Endodermal cell (in vitro differentiated cells): ENCODE measurements around the gene NOTCH4. TPM values are rescaled to one million over a fixed set of nuclear protein-coding genes. Genes with fewer than 3 reads are reported as not detected.

Source experiments
- DNase-seq: peaks from one replicate; pipeline ENCODE4 v3.0.0-alpha.2; 2017
- H3K27ac ChIP-seq: 2 replicates; pipeline ENCODE4 v1.5.1; 2013; ENCODE audit warnings: mild to moderate bottlenecking, low read depth, low read length, moderate library complexity
- H3K27me3 ChIP-seq: 2 replicates; pipeline ENCODE4 v1.6.1; 2013; ENCODE audit warnings: mild to moderate bottlenecking, low read length, moderate library complexity; ENCODE audit not compliant: insufficient read depth, control insufficient read depth, poor library complexity, severe bottlenecking
- H3K36me3 ChIP-seq: 2 replicates; pipeline ENCODE4 v1.7.0; 2013; ENCODE audit warnings: mild to moderate bottlenecking, low read length, moderate library complexity; ENCODE audit not compliant: control insufficient read depth, insufficient read depth
- H3K4me1 ChIP-seq: one replicate; pipeline ENCODE4 v1.7.0; 2013; ENCODE audit warnings: low read length; ENCODE audit not compliant: control insufficient read depth, insufficient read depth
- H3K4me3 ChIP-seq: 2 replicates; pipeline ENCODE4 v1.5.1; 2013; ENCODE audit warnings: mild to moderate bottlenecking, low read length, moderate library complexity
- H3K9ac ChIP-seq: 2 replicates; pipeline ENCODE4 v1.6.1; 2013; ENCODE audit warnings: mild to moderate bottlenecking, low read length, moderate library complexity; ENCODE audit not compliant: poor library complexity, severe bottlenecking; ENCODE audit errors: extremely low read depth
- H3K9me3 ChIP-seq: 2 replicates; pipeline ENCODE4 v1.6.1; 2013; ENCODE audit warnings: mild to moderate bottlenecking, low read length, moderate library complexity; ENCODE audit not compliant: control insufficient read depth
- H3K27ac Mint-ChIP-seq: 2 replicates; pipeline ENCODE4 v1.8.0; 2020; ENCODE audit warnings: mixed read lengths
- H3K27me3 Mint-ChIP-seq: 2 replicates; pipeline ENCODE4 v1.8.0; 2021; ENCODE audit warnings: mild to moderate bottlenecking, mixed read lengths; ENCODE audit not compliant: insufficient read depth
- H3K36me3 Mint-ChIP-seq: 2 replicates; pipeline ENCODE4 v1.8.0; 2020; ENCODE audit warnings: low read depth, mixed read lengths
- H3K4me1 Mint-ChIP-seq: 2 replicates; pipeline ENCODE4 v1.8.0; 2020; ENCODE audit warnings: mixed read lengths
- H3K4me3 Mint-ChIP-seq: 2 replicates; pipeline ENCODE4 v1.8.0; 2020; ENCODE audit warnings: mild to moderate bottlenecking, moderate library complexity, mixed read lengths
- H3K9me3 Mint-ChIP-seq: 2 replicates; pipeline ENCODE4 v1.8.0; 2020; ENCODE audit warnings: mild to moderate bottlenecking, mixed read lengths
- WGBS, 2 experiments: methylation state at CpG; one replicate each; pipeline versions ENCODE4 v1.1.5 to v1.1.7; 2013; ENCODE audit warnings: missing lambda C conversion rate in 2 of 2, mixed read lengths in 1 of 2; ENCODE audit not compliant: insufficient coverage in 1 of 2, insufficient read length in 1 of 2; 5-methylcytosine and 5-hydroxymethylcytosine counted together
- total RNA-seq, 2 donors: library from RNA; stranded (reverse); fragmentation: NEBNext Ultra II Directional in 1 of 2; extraction: Animal tissue kit (Norgen Biotek cat#: 25700) in 1 of 2; gene quantifications; 2 replicates in 1 of 2; 3 replicates in 1 of 2; pipeline ENCODE4 v1.2.1, GENCODE V29; 2021
- TF ChIP-seq, protein P1 (sequence below): fragments of 200-600 bp; sonication (generic); conservative IDR thresholded peaks from 2 replicates; pipeline ENCODE4 v1.5.0; 2021; ENCODE audit warnings: antibody characterized with exemption, mild to moderate bottlenecking

Gene NOTCH4
- total RNA-seq, 2 donors from 2014 or later = 2.1 to 2.5 TPM

DNA sequence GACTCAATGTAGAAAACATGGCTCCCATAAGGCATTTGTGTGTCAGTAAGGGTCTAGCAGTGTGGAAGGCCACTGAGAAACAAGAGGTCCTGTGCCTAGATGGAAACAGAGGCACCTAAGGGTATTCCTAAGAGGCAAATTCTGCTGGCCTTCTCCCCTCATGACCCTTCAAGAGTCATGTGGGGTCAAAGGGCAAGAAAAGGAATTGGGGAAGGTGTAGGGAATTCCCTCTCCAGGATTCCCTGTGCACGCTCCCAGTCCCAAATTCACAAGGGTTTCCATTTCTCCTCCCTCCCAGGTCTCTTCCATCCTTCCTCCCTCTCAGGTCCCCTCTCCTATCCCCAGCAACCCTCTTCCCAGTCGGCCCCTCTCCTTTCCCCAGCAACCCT lies 48.6 kb downstream of the NOTCH4 start:
- Histone ChIP-seq H3K9me3 (no peaks in the 10 kb centered on the region), H3K4me1 (no peaks in the 10 kb centered on the region), H3K9ac (peak overlapping the region; percentile 69), H3K27ac (no peak overlapping the region), H3K27me3 (no peaks in the 10 kb centered on the region), H3K4me3 (peak overlapping the region; percentile 97), H3K36me3 (peaks cover 24% of the 10 kb centered on the region)
- Mint-ChIP-seq H3K4me1 (peaks cover 46% of the 10 kb centered on the region), H3K4me3 (peak overlapping the region; percentile 78), H3K27ac (peak overlapping the region; percentile 82), H3K36me3 (peaks cover 25% of the 10 kb centered on the region), H3K9me3 (no peaks in the 10 kb centered on the region), H3K27me3 (no peaks in the 10 kb centered on the region)
- TF ChIP-seq, protein P1, sequence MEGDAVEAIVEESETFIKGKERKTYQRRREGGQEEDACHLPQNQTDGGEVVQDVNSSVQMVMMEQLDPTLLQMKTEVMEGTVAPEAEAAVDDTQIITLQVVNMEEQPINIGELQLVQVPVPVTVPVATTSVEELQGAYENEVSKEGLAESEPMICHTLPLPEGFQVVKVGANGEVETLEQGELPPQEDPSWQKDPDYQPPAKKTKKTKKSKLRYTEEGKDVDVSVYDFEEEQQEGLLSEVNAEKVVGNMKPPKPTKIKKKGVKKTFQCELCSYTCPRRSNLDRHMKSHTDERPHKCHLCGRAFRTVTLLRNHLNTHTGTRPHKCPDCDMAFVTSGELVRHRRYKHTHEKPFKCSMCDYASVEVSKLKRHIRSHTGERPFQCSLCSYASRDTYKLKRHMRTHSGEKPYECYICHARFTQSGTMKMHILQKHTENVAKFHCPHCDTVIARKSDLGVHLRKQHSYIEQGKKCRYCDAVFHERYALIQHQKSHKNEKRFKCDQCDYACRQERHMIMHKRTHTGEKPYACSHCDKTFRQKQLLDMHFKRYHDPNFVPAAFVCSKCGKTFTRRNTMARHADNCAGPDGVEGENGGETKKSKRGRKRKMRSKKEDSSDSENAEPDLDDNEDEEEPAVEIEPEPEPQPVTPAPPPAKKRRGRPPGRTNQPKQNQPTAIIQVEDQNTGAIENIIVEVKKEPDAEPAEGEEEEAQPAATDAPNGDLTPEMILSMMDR = no peak
- no peak for DNase-seq
- 8 to 10% methylated on average over 2 of the region's 2 CpGs for WGBS, 2 experiments

DNA sequence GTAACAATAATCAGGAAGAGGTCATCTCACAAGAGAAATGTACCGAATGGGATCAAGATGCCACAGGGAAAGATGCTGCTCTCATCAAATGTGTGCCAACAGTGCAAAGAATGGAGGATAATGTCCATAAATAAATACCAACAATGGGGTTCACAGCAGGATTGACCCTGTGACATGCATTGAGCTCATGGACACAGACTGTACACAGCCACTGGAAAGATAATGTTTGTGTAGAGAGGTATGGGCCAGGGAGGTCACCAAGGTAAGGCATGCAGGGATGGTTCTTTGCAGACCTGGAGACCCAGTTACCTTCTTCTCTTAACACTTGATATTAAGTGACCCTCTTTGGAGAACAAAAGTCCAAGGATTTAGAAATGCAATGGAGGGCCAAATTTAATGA lies 49.5 kb downstream of the NOTCH4 start:
- Histone ChIP-seq H3K4me3 (peak overlapping the region; percentile 97), H3K9ac (no peak overlapping the region), H3K27me3 (no peaks in the 10 kb centered on the region), H3K36me3 (peaks cover 33% of the 10 kb centered on the region), H3K4me1 (peaks cover 5% of the 10 kb centered on the region), H3K9me3 (no peaks in the 10 kb centered on the region), H3K27ac (no peak overlapping the region)
- H3K36me3 Mint-ChIP-seq = peaks cover 31% of the 10 kb centered on the region
- no peaks in the 10 kb centered on the region for H3K27me3 Mint-ChIP-seq
- no peak overlapping the region for H3K27ac Mint-ChIP-seq
- DNase-seq = no peak
- 94 to 100% methylated on average over 1 of the region's 1 CpG for WGBS, 2 experiments
- H3K4me1 Mint-ChIP-seq = peaks cover 51% of the 10 kb centered on the region
- TF ChIP-seq, protein P1 = no peak
- peak overlapping the region; percentile 78 for H3K4me3 Mint-ChIP-seq
- H3K9me3 Mint-ChIP-seq = no peaks in the 10 kb centered on the region

DNA sequence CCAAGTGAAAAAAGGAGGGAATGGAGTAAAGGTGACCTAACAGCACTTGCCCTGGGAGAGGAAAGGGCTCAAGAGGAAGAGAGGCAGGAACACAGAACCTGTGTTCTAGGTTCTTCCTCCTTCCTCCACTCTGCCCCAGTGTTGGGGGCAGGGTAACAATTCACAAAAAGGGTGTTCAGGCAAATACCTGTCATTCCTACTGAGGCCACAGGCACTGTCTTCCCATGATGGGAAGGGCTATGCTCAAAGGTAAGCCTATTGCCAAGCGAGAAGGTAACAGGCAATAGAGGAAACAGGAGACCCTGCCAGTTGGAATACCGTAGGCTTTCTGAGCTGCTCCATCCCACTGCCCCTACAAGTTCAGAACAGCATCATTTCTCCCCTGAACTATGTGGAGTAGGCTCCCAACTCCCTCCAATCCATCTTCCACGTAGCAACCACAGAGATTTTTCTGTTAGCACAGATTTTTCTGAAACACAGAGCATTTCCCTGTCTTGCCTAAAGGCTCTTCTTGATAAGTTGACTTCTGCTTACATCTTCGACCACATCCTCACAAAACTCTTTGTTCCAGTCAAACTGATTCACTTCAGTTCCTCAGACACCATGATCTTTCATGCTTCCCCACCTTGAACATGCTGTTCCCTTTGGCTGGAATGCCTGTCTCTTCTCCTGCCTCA lies 50.7 kb downstream of the NOTCH4 start:
- Histone ChIP-seq H3K27ac (no peak overlapping the region), H3K9ac (no peak overlapping the region), H3K9me3 (no peaks in the 10 kb centered on the region), H3K4me3 (peak overlapping the region; percentile 97), H3K36me3 (peaks cover 45% of the 10 kb centered on the region), H3K4me1 (peaks cover 13% of the 10 kb centered on the region), H3K27me3 (no peaks in the 10 kb centered on the region)
- H3K9me3 Mint-ChIP-seq = no peaks in the 10 kb centered on the region
- H3K4me1 Mint-ChIP-seq = peaks cover 54% of the 10 kb centered on the region
- H3K36me3 Mint-ChIP-seq = peaks cover 43% of the 10 kb centered on the region
- H3K4me3 Mint-ChIP-seq = peak overlapping the region; percentile 78
- WGBS, 2 experiments = 86 to 94% methylated on average over 3 to 4 of the region's 4 CpGs
- peak overlapping the region; percentile 58 for H3K27ac Mint-ChIP-seq
- no peak for DNase-seq
- H3K27me3 Mint-ChIP-seq = no peaks in the 10 kb centered on the region
- TF ChIP-seq, protein P1 = no peak
